ENCODE data around the gene ZNF892.

DNA sequence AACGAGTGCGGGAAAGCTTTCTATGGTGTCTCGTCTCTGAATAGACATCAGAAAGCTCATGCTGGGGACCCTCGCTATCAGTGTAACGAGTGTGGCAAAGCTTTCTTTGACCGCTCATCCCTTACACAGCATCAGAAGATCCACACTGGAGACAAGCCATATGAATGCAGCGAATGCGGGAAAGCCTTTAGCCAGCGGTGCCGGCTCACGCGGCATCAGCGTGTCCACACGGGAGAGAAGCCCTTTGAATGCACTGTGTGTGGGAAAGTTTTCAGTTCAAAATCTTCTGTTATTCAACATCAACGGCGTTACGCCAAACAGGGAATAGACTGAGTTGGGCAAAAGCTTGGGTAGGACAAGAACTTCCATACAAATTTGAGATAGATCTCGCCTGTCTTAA is 25.5 kb upstream of the ZNF892 start:
- TF ChIP-seq CTCF (IDR thresholded peaks at IDR 0.05) (no peak), POLR2A (IDR thresholded peaks at IDR 0.05) (no peak), POLR2AphosphoS5 (IDR thresholded peaks at IDR 0.05; ENCODE audit: insufficient read depth in 1 of 2, low read depth in 1 of 2) (no peak)
